HG02642 (cell line): ENCODE results near the gene UROD.
"Not testable (repeated sequence)": the region's sequence is repeated elsewhere in the genome, so short reads cannot be mapped to it uniquely, and the experiment has no call there.

Experiments used
- ATAC-seq: cut with Tn5 transposase; IDR thresholded peaks from one replicate; pipeline ENCODE4 v1.9.1; 2021; ENCODE audit warnings: mild to moderate bottlenecking; ENCODE audit not compliant: unreplicated experiment, poor library complexity

The UROD gene

GRCh38 chr1:45011837-45012638 is at the start of gene UROD:
TSS of gene UROD (plus strand) at chr1:45012254. CDS start at chr1:45012266, 12 bp downstream.
- ATAC-seq: peak; percentile 73

- no peak for ATAC-seq
These were observed 49.3 kb upstream of the UROD start for GRCh38 chr1:44962729-44963128.

GRCh38 chr1:44964396-44964795 is 47.7 kb upstream of the UROD start:
- ATAC-seq: no peak

GRCh38 chr1:44970317-44970716 is 41.7 kb upstream of the UROD start:
- no peak for ATAC-seq

- ATAC-seq: no peak
These were observed 38.4 kb upstream of the UROD start for GRCh38 chr1:44973645-44974044.

GRCh38 chr1:44976252-44976651 is 35.8 kb upstream of the UROD start:
- ATAC-seq: no peak

GRCh38 chr1:44977372-44977771 is 34.7 kb upstream of the UROD start:
- ATAC-seq: not testable (repeated sequence)

GRCh38 chr1:44985747-44986359 is 26.2 kb upstream of the UROD start:
- no peak for ATAC-seq

GRCh38 chr1:44988531-44989156 is 23.4 kb upstream of the UROD start:
- no peak for ATAC-seq

GRCh38 chr1:44994309-44994898 is 17.6 kb upstream of the UROD start:
- ATAC-seq: no peak

GRCh38 chr1:44995467-44996238 is 16.4 kb upstream of the UROD start:
- no peak for ATAC-seq

- ATAC-seq: no peak
These were observed 12.8 kb upstream of the UROD start for GRCh38 chr1:44999232-44999631.

GRCh38 chr1:45001011-45001481 is 11.0 kb upstream of the UROD start:
- no peak for ATAC-seq

- ATAC-seq: not testable (repeated sequence)
These were observed 10.5 kb upstream of the UROD start for GRCh38 chr1:45001576-45001975.

- no peak for ATAC-seq
These were observed 9.1 kb upstream of the UROD start for GRCh38 chr1:45002650-45003645.

GRCh38 chr1:45003741-45004140 is 8.3 kb upstream of the UROD start:
- no peak for ATAC-seq

GRCh38 chr1:45004281-45004920 is 7.7 kb upstream of the UROD start:
- ATAC-seq: no peak

- no peak for ATAC-seq
These were observed 6.3 kb upstream of the UROD start for GRCh38 chr1:45005761-45006160.

- no peak for ATAC-seq
These were observed 4.7 kb upstream of the UROD start for GRCh38 chr1:45007311-45007710.
